Limb (tissue), 2 donors: ENCODE measurements around the gene ALKBH4.
A peak's percentile ranks its signal among the peaks of the same experiment; 100 is the strongest.
"Not testable (repeated sequence)": the region's sequence is repeated elsewhere in the genome, so short reads cannot be mapped to it uniquely, and the experiment has no call there.

ENCODE experiments used
- DNase-seq, 2 donors: peaks; one replicate each; pipeline ENCODE4 v3.0.0-alpha.2; 2016; ENCODE audit errors: extremely low spot score in 2 of 2

The ALKBH4 gene, protein sequence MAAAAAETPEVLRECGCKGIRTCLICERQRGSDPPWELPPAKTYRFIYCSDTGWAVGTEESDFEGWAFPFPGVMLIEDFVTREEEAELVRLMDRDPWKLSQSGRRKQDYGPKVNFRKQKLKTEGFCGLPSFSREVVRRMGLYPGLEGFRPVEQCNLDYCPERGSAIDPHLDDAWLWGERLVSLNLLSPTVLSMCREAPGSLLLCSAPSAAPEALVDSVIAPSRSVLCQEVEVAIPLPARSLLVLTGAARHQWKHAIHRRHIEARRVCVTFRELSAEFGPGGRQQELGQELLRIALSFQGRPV

GRCh38 chr7:102464577-102465280 is at the start of gene ALKBH4, which contains the start of gene LRWD1:
Gene ALKBH4 (minus strand): TSS chr7:102464863. CDS start chr7:102464836, 27 bp downstream.
Gene LRWD1 (plus strand): TSS chr7:102464984. CDS start chr7:102465081, 97 bp downstream.
- DNase-seq: peak; percentile 92 to 97

DNA sequence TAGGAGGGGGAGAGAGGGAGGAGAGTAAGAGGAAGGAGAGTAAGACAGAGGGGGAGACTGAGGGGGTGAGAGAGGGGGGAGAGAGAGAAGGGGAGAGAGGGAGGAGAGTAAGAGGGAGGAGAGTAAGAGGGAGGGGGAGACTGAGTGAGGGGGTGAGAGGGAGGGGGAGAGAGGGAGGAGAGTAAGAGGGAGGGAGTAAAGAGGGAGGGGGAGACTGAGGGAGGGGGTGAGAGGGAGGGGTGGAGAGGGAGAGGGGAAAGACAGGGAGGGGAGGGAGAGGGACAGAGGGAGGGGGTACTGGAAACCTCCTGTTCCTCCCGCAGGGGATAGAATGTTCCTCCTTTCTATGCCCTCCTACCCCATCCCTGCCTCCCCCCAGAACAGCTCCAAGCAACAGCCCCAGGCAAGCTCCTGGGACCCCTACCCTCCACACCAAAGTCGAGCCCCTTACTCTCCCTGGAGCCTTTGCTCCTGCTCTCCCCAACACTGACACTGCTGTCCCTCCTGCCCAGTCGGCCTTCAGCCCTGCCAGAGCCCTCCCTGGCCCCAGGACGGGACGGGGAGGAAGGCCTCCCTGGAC is 48.1 kb upstream of the ALKBH4 start:
- peak; percentile 78 to 90 for DNase-seq

- not testable (repeated sequence) for DNase-seq
These were observed 47.3 kb upstream of the ALKBH4 start for GRCh38 chr7:102511860-102512522.

DNA sequence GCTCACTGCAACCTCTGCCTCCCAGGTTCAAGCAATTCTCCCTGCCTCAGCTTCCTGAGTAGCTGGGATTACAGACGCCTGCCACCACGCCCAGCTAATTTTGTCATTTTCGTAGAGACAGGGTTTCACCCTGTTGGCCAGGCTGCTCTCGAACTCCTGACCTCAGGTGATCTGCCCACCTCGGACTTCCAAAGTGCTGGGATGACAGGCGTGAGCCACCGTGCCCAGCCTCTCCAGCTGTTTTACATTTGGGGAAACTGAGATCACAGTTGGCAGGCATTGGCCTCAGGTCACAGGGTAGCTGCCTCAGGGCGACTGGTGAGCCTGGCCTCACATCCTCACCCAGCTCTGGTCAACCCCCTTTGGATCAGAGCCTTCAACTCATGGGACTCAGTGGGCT is 45.9 kb upstream of the ALKBH4 start:
- DNase-seq: not testable (repeated sequence)

DNA sequence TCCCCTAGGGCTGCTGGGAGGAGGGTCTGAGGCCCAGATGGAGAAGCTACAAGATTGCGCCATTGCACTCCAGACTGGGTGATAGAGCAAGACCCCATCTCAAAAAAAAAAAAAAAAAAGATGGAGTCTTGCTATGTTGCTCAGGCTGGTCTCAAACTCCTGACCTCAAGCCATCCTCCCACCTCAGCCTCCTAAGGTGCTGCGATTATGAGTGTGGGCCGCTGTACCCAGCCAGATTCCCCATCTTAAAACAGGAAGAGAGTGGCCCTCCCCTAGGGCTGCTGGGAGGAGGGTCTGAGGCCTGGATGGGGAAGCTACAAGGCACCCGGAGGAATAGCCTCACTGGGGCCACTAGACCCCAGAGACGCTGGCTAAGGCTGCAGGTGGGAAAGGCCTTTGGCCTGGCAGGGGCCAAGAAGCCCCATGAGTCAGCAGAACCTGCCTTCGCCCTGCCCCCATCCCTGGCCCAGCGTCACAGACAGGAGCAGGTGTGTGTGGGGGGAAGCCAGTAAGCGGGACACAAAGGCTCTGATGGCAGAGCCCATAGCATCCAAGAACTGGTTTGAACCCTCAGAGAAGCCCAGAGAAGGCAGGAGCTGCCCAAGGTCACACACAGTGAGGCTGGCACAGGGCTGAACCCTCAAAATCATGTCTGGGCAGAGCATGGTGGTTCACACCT is 42.9 kb upstream of the ALKBH4 start:
- not testable (repeated sequence) for DNase-seq

GRCh38 chr7:102505298-102506185 is 40.9 kb upstream of the ALKBH4 start:
- not testable (repeated sequence) for DNase-seq

GRCh38 chr7:102503141-102503540 is 38.5 kb upstream of the ALKBH4 start:
- not testable (repeated sequence) for DNase-seq

- DNase-seq: not testable (repeated sequence)
These were observed 33.7 kb upstream of the ALKBH4 start for GRCh38 chr7:102498321-102498720.

- not testable (repeated sequence) for DNase-seq
These were observed 32.6 kb upstream of the ALKBH4 start for GRCh38 chr7:102497308-102497707.

- DNase-seq: not testable (repeated sequence)
These were observed 32.2 kb upstream of the ALKBH4 start for GRCh38 chr7:102496861-102497260.

DNA sequence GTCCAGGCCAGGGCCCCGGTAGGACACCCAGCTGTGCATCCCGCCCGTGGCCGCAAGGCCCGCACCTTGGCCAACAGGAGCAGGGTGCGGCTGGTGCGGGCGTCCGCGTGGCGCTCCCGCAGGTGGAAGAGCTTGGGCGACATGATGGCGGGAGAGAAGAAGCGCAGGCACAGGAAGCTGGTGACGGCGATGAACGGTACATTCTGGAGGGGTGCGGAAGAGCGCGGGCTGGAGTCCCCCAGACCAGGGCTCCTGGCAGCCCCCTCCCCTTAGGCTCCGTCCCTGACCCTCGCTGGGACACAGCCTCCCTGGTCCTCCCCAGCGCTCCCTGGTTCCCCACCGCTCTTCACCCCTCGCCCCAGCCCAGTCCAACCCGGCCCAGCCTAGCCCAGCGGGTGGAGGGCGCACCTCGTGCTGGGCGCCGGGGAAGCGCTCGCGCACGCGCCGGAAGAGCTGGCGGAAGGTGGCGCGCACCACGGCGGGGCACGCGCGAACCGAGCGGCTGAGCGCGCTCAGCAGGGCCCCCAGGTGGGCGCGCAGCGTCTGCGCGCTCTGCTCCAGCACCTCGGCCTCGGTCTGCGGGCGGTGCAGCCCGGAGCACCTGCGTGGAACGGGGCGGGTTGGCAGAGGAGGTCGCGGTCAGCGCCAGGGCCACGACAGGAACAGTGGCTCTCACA is 29.9 kb upstream of the ALKBH4 start:
- DNase-seq: not testable (repeated sequence)

- DNase-seq: not testable (repeated sequence)
These were observed 29.4 kb upstream of the ALKBH4 start for GRCh38 chr7:102494026-102494425.

- DNase-seq: not testable (repeated sequence)
These were observed 28.7 kb upstream of the ALKBH4 start for GRCh38 chr7:102493220-102493935.

DNA sequence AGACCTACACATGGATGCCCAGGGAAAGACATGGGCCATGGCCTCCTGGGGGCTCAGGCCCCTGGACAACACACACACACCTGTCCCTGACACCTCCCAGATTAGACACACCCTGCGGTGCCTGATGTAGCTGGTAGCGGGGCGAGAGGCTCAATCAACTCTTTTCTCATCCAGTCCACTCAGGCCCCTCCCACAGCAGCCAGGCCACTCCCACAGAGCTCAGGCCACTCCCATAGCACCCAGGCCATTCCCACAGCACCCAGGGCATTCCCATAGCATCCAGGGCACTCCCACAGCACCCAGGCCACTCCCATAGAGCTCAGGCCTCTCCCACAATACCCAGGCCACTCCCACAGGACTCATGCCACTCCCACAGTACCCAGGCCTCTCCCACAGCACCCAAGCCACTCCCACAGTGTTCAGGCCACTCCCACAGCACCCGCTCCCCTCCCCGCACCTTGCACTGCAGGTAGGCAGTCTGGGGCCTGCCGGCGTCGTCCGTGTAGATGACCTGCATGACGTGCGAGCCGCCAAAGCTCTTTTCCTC is 25.9 kb upstream of the ALKBH4 start:
- not testable (repeated sequence) for DNase-seq

- not testable (repeated sequence) for DNase-seq
These were observed 19.7 kb upstream of the ALKBH4 start for GRCh38 chr7:102484317-102484716.

GRCh38 chr7:102481962-102482361 is 17.3 kb upstream of the ALKBH4 start:
- not testable (repeated sequence) for DNase-seq

- not testable (repeated sequence) for DNase-seq
These were observed 15.4 kb upstream of the ALKBH4 start for GRCh38 chr7:102479982-102480637.

- DNase-seq: not testable (repeated sequence)
These were observed 14.5 kb upstream of the ALKBH4 start for GRCh38 chr7:102479209-102479584.
